GM12878 (cell line): ENCODE measurements around the gene GCNT3.

Source experiments
- CTCF ChIP-seq, 3 experiments: IDR thresholded peaks in 2 of 3; conservative IDR thresholded peaks in 1 of 3; 2 replicates each; pipeline ENCODE4 v1.5.1; 2011; ENCODE audit warnings: low read depth in 3 of 3, low read length in 3 of 3, mild to moderate bottlenecking in 3 of 3, control low read depth in 2 of 3, moderate library complexity in 2 of 3, inconsistent platforms in 1 of 3, mixed read lengths in 1 of 3; ENCODE audit not compliant: control insufficient read depth in 2 of 3, insufficient read depth in 1 of 3; ENCODE audit errors: extremely low read depth in 1 of 3
- DPF2 ChIP-seq: fragments of 450-650 bp; IDR thresholded peaks from 2 replicates; pipeline ENCODE4 v1.6.1; 2017; ENCODE audit warnings: mild to moderate bottlenecking
- EZH2 ChIP-seq: IDR thresholded peaks from 2 replicates; pipeline ENCODE4 v1.6.1; 2012; ENCODE audit warnings: low read depth, mild to moderate bottlenecking, control low read depth, inconsistent platforms, low read length, borderline replicate concordance; ENCODE audit not compliant: control insufficient read depth
- MEF2A ChIP-seq: IDR thresholded peaks from 2 replicates; pipeline ENCODE4 v1.6.1; 2011; ENCODE audit warnings: low read depth, mild to moderate bottlenecking, low read length, moderate library complexity; ENCODE audit not compliant: insufficient read depth
- ZNF24 ChIP-seq: fragments of 450-650 bp; IDR thresholded peaks from 2 replicates; pipeline ENCODE4 v1.6.1; 2017; ENCODE audit warnings: antibody characterized with exemption, mild to moderate bottlenecking

- TF ChIP-seq MEF2A (no peak), EZH2 (no peak), CTCF (IDR thresholded peaks at IDR 0.05 in 2 of 3, conservative IDR thresholded peaks at IDR 0.05 in 1 of 3; ENCODE audit: control insufficient read depth in 2 of 3, extremely low read depth in 1 of 3, insufficient read depth in 1 of 3, low read depth in 3 of 3, low read length in 3 of 3) (no peak), ZNF24 (no peak), DPF2 (no peak)
Measured at GRCh38 chr15:59598461-59598860, 13.1 kb upstream of the GCNT3 start.
